ENCODE results near the gene SKAP2. TPM values are rescaled to one million over a fixed set of nuclear protein-coding genes. Genes with fewer than 3 reads are reported as not detected.

The SKAP2 gene
- total RNA-seq, 1 donor from 2014 or later: 3.3 TPM

GRCh38 chr7:26789481-26790184, 74.8 kb downstream of the SKAP2 start:
- Mint-ChIP-seq H3K4me3 (no peak overlapping the region), H3K36me3 (ENCODE audit: low read depth) (no peaks in the 10 kb centered on the region), H3K27me3 (ENCODE audit: insufficient read depth) (peaks cover 8% of the 10 kb centered on the region), H3K9me3 (no peaks in the 10 kb centered on the region), H3K4me1 (ENCODE audit: low read depth) (no peaks in the 10 kb centered on the region), H3K27ac (no peak overlapping the region)
- intact Hi-C loops (cut with micrococcal nuclease): no loop called here
- DNase-seq (ENCODE audit: low spot score): no peak

- intact Hi-C loops (cut with micrococcal nuclease): no loop called here
- no peak for DNase-seq (ENCODE audit: low spot score)
- H3K9me3 Mint-ChIP-seq: no peaks in the 10 kb centered on the region
- peaks cover 18% of the 10 kb centered on the region for H3K27me3 Mint-ChIP-seq (ENCODE audit: insufficient read depth)
- no peaks in the 10 kb centered on the region for H3K36me3 Mint-ChIP-seq (ENCODE audit: low read depth)
- H3K27ac Mint-ChIP-seq: no peak overlapping the region
- no peaks in the 10 kb centered on the region for H3K4me1 Mint-ChIP-seq (ENCODE audit: low read depth)
- no peak overlapping the region for H3K4me3 Mint-ChIP-seq
These were observed 76.7 kb downstream of the SKAP2 start for GRCh38 chr7:26787701-26788100.

- no peaks in the 10 kb centered on the region for H3K36me3 Mint-ChIP-seq (ENCODE audit: low read depth)
- no peak overlapping the region for H3K4me3 Mint-ChIP-seq
These were observed 80.3 kb downstream of the SKAP2 start for GRCh38 chr7:26784118-26784517.

DNA sequence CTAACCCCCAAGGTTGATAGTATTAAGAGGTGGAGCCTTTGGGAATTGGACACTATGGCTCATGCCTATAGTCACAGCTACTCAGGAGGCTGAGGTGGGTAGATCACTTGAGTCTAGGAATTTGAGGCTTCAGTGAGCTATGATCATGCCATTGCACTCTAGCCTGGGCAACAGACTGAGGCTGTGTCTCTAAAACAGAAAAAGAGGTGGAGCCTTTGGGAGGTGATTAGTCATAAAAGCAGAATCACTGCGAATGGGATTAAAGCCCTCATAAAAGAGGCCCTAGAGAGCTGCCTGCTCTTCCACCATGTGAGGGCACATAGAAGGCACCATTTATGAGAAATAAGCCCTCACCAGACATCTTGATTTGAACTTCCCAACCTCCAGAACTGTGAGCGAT, 81.9 kb downstream of the SKAP2 start:
- no peaks in the 10 kb centered on the region for H3K4me1 Mint-ChIP-seq (ENCODE audit: low read depth)
- peaks cover 10% of the 10 kb centered on the region for H3K27me3 Mint-ChIP-seq (ENCODE audit: insufficient read depth)
- no peak for DNase-seq (ENCODE audit: low spot score)
- intact Hi-C loops (cut with micrococcal nuclease): no loop called here
- H3K27ac Mint-ChIP-seq: no peak overlapping the region
- H3K36me3 Mint-ChIP-seq (ENCODE audit: low read depth): no peaks in the 10 kb centered on the region
- H3K9me3 Mint-ChIP-seq: no peaks in the 10 kb centered on the region
- H3K4me3 Mint-ChIP-seq: no peak overlapping the region

More at GRCh38 chr7:26784118-26784517, 80.3 kb downstream of the SKAP2 start:
- intact Hi-C loops (cut with micrococcal nuclease): no loop called here
- Mint-ChIP-seq H3K4me1 (ENCODE audit: low read depth) (no peaks in the 10 kb centered on the region), H3K9me3 (no peaks in the 10 kb centered on the region), H3K27ac (no peak overlapping the region), H3K27me3 (ENCODE audit: insufficient read depth) (peaks cover 12% of the 10 kb centered on the region)
- no peak for DNase-seq (ENCODE audit: low spot score)

DNA sequence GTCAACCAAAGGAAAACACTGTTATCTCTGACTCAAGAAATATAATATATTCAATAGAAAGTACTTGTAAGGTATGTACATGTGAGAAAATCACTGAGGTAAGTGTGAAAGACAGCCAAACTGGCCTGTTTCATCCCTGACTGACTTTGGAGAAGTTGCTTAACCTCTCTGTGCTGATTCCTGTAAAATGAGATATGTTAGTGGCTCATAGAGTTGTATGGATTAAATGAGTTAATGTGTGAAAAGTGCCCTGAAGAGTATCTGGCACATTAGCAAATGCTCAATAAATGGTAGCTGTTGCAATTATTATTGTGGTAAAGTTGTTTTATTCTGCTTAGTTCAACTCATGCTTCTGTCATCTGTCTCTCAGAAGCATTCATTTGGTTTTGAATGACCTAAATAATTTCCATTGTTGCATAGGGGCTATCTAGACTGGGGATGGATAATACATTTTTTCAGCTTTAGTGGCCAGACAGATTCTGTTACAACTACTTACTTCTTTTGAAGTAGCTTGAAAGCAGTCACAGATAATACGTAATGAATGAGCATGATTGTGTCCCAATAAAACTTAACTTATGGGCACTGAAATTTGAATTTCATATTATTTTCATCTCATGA, 84.3 kb downstream of the SKAP2 start:
- Mint-ChIP-seq H3K36me3 (ENCODE audit: low read depth) (no peaks in the 10 kb centered on the region), H3K27me3 (ENCODE audit: insufficient read depth) (peaks cover 10% of the 10 kb centered on the region), H3K9me3 (no peaks in the 10 kb centered on the region), H3K4me1 (ENCODE audit: low read depth) (no peaks in the 10 kb centered on the region), H3K4me3 (no peak overlapping the region), H3K27ac (no peak overlapping the region)
- DNase-seq (ENCODE audit: low spot score): no peak
- intact Hi-C loops (cut with micrococcal nuclease): no loop called here

GRCh38 chr7:26777385-26777784, 87.0 kb downstream of the SKAP2 start:
- peaks cover 3% of the 10 kb centered on the region for H3K27me3 Mint-ChIP-seq (ENCODE audit: insufficient read depth)
- intact Hi-C loops (cut with micrococcal nuclease): no loop called here
- H3K36me3 Mint-ChIP-seq (ENCODE audit: low read depth): no peaks in the 10 kb centered on the region
- DNase-seq (ENCODE audit: low spot score): no peak
- H3K4me3 Mint-ChIP-seq: no peak overlapping the region
- no peaks in the 10 kb centered on the region for H3K9me3 Mint-ChIP-seq
- no peaks in the 10 kb centered on the region for H3K4me1 Mint-ChIP-seq (ENCODE audit: low read depth)
- no peak overlapping the region for H3K27ac Mint-ChIP-seq

DNA sequence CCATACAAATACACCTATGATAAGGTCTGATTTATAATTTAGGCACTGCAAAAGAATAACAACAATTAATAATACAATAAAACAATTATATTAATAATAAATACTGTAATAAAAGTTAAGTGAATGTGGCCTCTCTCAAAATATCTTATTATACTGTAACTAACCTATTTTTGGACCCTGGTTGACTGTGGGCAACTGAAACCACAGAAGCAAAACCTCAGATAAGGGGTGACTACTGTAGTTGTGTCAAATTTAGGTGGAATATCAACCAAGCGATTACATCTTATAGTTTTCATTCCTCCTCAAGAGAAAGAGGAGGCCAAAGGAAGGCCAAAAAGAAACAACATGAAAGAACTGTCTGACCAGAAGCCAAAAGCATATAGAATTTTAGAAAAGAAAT, 103.9 kb downstream of the SKAP2 start:
- no peak for DNase-seq (ENCODE audit: low spot score)
- no peak overlapping the region for H3K4me3 Mint-ChIP-seq
- no peaks in the 10 kb centered on the region for H3K9me3 Mint-ChIP-seq
- intact Hi-C loops (cut with micrococcal nuclease): no loop called here
- H3K36me3 Mint-ChIP-seq (ENCODE audit: low read depth): no peaks in the 10 kb centered on the region
- H3K27me3 Mint-ChIP-seq (ENCODE audit: insufficient read depth): no peaks in the 10 kb centered on the region
- H3K4me1 Mint-ChIP-seq (ENCODE audit: low read depth): no peaks in the 10 kb centered on the region
- H3K27ac Mint-ChIP-seq: no peak overlapping the region

GRCh38 chr7:26759108-26759507, 105.3 kb downstream of the SKAP2 start:
- Mint-ChIP-seq H3K27me3 (ENCODE audit: insufficient read depth) (no peaks in the 10 kb centered on the region), H3K4me3 (no peak overlapping the region), H3K4me1 (ENCODE audit: low read depth) (no peaks in the 10 kb centered on the region), H3K9me3 (no peaks in the 10 kb centered on the region), H3K27ac (no peak overlapping the region), H3K36me3 (ENCODE audit: low read depth) (no peaks in the 10 kb centered on the region)
- intact Hi-C loops (cut with micrococcal nuclease): no loop called here
- DNase-seq (ENCODE audit: low spot score): no peak

GRCh38 chr7:26743205-26743604, 121.2 kb downstream of the SKAP2 start:
- H3K27me3 Mint-ChIP-seq (ENCODE audit: insufficient read depth): peaks cover 4% of the 10 kb centered on the region
- no peak for DNase-seq (ENCODE audit: low spot score)
- intact Hi-C loops (cut with micrococcal nuclease): no loop called here
- H3K9me3 Mint-ChIP-seq: no peaks in the 10 kb centered on the region
- no peak overlapping the region for H3K4me3 Mint-ChIP-seq
- H3K27ac Mint-ChIP-seq: no peak overlapping the region
- H3K36me3 Mint-ChIP-seq (ENCODE audit: low read depth): no peaks in the 10 kb centered on the region
- no peaks in the 10 kb centered on the region for H3K4me1 Mint-ChIP-seq (ENCODE audit: low read depth)

DNA sequence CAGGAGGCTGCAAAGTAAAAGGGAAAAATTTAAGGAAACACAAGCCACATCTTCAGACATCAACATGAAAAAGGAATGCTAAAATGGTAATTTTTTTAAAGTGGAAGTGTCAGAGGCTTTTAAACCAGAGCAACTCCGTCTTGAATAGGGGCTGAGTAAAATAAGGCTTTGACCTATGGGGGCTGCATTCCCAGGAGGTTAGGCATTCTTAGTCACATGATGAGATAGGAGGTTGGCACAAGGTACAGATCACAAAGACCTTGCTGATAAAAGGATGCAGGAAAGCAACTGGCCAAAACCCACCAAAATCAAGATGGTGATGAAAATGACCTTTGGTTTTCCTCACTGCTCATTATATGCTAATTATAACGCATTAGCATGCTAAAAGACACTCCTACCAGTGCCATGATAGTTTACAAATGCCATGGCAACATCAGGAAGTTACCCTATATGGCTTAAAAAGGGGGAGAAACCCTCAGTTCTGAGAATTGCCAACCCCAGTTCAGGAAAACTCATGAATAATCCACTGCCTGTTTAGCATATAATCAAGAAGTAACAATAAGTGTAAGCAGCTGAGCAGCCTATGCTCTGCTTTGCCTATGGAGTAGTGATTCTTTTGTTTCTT, 128.3 kb downstream of the SKAP2 start:
- H3K27me3 Mint-ChIP-seq (ENCODE audit: insufficient read depth): no peaks in the 10 kb centered on the region
- H3K27ac Mint-ChIP-seq: no peak overlapping the region
- no peak for DNase-seq (ENCODE audit: low spot score)
- H3K36me3 Mint-ChIP-seq (ENCODE audit: low read depth): no peaks in the 10 kb centered on the region
- intact Hi-C loops (cut with micrococcal nuclease): no loop called here
- H3K4me3 Mint-ChIP-seq: no peak overlapping the region
- no peaks in the 10 kb centered on the region for H3K9me3 Mint-ChIP-seq
- no peaks in the 10 kb centered on the region for H3K4me1 Mint-ChIP-seq (ENCODE audit: low read depth)

- intact Hi-C loops (cut with micrococcal nuclease): no loop called here
- DNase-seq (ENCODE audit: low spot score): no peak
- H3K9me3 Mint-ChIP-seq: no peaks in the 10 kb centered on the region
- no peaks in the 10 kb centered on the region for H3K4me1 Mint-ChIP-seq (ENCODE audit: low read depth)
- H3K36me3 Mint-ChIP-seq (ENCODE audit: low read depth): no peaks in the 10 kb centered on the region
- no peak overlapping the region for H3K27ac Mint-ChIP-seq
- H3K4me3 Mint-ChIP-seq: no peak overlapping the region
- peaks cover 10% of the 10 kb centered on the region for H3K27me3 Mint-ChIP-seq (ENCODE audit: insufficient read depth)
These were observed 135.1 kb downstream of the SKAP2 start for GRCh38 chr7:26729150-26729775.

DNA sequence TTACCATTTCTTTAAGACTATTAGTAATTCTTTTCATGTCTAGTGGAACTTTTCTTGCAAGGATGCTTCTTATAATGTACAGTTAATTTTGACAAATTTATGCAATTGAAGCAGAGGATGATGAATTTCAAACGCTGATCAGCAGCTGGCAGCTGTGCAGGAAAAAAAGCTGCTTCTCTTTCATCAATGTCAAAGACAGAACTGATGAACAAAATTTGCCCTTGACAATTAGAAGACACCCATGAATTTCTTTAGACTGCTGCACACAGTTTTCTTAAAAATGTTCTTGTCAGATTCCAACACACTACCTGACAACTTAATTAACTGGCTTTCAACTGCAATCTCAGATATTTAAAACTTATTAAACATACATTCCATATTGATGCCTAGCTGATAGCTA, 138.3 kb downstream of the SKAP2 start:
- Mint-ChIP-seq H3K27me3 (ENCODE audit: insufficient read depth) (peaks cover 17% of the 10 kb centered on the region), H3K27ac (no peak overlapping the region), H3K4me1 (ENCODE audit: low read depth) (no peaks in the 10 kb centered on the region), H3K4me3 (no peak overlapping the region), H3K9me3 (no peaks in the 10 kb centered on the region), H3K36me3 (ENCODE audit: low read depth) (no peaks in the 10 kb centered on the region)
- intact Hi-C loops (cut with micrococcal nuclease): no loop called here
- DNase-seq (ENCODE audit: low spot score): no peak

DNA sequence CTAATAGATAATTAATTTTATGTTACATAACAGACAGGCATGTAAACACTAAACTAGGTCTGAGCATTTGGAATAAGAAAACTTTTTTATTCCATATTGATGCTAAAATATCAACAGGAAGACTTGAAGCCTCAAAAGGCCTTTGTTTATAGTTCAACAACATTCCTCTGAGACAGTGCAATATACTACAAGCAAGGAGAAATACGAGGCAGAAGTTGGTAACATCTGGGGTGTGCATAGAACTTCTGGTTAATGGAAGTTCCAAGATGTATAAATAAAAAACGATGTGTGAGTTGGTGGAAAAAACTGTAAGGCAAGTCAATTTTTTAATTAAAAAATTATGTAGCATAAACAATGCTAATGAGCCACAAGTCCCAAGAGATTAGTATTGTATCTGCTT, 139.6 kb downstream of the SKAP2 start:
- DNase-seq (ENCODE audit: low spot score): no peak
- Mint-ChIP-seq H3K27ac (no peak overlapping the region), H3K4me1 (ENCODE audit: low read depth) (no peaks in the 10 kb centered on the region), H3K27me3 (ENCODE audit: insufficient read depth) (peaks cover 13% of the 10 kb centered on the region), H3K4me3 (no peak overlapping the region), H3K36me3 (ENCODE audit: low read depth) (no peaks in the 10 kb centered on the region), H3K9me3 (no peaks in the 10 kb centered on the region)
- intact Hi-C loops (cut with micrococcal nuclease): no loop called here

All from activated T-helper 1 cell treated with anti-CD3 and anti-CD28 coated beads, Interleukin-12 subunit alpha, Interleukin-12 subunit beta, Interleukin-2, Interleukin-4 antibody, amounts not matched to agents 30 ng/mL and 10 ng/mL and 1 ng/mL, durations not matched to agents 14 hours and 24 hours and 36 hours (primary cell).